HG02970 (cell line): ENCODE measurements around the gene IREB2.
"Not testable (repeated sequence)": the region's sequence is repeated elsewhere in the genome, so short reads cannot be mapped to it uniquely, and the experiment has no call there.

Experiments used
- ATAC-seq: cut with Tn5 transposase; IDR thresholded peaks from one replicate; pipeline ENCODE4 v1.9.1; 2021; ENCODE audit warnings: mild to moderate bottlenecking, moderate library complexity, moderate number of reproducible peaks; ENCODE audit not compliant: unreplicated experiment, low FRiP score

IREB2 gene

DNA sequence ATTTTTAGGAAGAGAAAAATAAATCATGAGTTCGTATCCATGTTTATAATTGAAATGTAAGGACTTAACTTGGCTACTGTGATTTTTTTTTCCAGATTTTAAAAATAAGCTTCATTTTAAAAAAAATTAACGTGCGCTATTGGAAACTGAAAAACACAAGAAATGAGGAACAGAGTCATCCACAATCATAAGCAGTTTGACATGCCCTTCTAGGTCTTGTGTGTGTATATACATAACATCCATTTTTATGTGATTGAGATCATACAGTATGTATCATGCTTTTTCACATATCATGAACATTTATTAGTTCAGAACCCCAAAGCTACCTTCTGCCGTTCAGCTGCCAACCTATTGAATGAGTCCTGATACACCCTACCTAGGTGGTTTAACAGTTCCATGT is 22.7 kb downstream of the IREB2 start:
- no peak for ATAC-seq

GRCh38 chr15:78461171-78461888 is 23.3 kb downstream of the IREB2 start:
- no peak for ATAC-seq

DNA sequence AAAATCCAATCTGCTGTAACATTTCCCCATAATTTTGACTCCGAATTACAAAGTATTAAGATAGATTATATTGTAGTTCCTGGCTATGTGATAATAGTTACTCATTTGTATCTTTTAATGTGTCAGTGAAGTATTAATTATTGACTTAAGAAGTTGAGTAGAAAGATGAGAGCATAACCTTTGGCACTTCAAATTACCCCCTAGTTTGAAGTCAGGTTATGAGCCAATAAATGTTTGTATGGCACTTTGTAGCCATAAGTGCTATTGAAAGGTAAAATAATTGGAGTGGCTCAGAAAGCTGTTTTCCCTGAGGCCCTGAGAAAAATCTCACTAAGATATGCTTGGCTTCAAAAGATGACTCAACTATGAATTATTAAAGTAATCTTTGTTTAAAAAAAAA is 31.0 kb downstream of the IREB2 start:
- ATAC-seq = no peak

DNA sequence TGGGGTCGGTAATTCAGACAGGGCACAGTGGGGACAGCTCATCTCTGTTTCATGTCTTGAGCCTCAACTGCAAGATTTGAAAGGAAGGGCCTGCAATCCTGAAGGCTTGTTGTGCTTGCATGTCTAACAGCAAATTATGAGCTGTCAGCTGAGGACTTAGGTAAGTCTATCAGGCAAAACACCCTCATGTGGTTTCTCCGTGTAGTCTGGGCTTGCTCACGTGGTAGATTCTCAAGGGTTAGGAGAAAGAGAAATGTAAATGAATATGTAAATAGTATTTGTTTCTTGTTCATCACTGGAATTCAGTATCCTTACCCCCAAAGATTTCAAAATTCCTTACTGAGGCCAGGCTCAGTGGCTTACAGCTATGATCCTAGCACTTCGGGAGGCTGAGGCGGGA is 39.3 kb downstream of the IREB2 start:
- ATAC-seq = no peak

DNA sequence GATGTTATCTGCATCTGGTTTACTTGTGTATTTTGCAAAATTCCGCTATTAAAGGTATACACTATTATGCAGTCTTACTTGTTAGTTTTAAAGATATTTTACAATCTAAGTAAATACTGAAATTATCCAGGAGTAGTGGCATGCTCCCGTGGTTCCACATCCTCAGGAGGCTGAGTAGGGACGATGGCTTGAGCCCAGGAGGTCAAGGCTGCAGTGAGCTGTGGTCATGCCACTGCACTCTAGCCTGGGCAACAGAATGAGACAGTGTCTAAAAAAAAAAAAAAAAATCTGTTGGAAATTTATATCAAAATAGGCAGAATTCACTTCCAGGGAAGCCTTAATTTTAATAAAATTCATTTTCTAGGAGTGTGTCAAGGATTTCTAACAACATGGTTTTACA is 41.6 kb downstream of the IREB2 start:
- ATAC-seq = no peak

DNA sequence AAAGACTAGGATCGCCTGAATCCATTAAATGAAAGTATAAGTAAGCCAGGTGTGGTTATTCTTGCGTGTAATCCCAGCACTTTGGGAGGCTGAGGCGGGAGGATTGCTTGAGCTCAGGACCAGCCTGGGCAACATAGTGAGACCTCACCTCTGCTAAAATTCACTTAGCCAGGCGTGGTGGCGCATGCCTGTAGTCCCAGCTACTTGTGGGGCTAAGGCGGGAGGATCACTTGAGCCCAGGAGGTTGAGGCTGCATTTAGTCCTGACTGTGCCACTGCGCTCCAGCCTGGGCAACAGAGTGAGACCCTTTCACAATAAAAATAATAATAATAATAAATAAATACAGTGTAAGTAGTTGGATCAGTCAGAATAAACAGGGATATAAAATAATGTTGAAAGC is 43.9 kb downstream of the IREB2 start:
- ATAC-seq = no peak

DNA sequence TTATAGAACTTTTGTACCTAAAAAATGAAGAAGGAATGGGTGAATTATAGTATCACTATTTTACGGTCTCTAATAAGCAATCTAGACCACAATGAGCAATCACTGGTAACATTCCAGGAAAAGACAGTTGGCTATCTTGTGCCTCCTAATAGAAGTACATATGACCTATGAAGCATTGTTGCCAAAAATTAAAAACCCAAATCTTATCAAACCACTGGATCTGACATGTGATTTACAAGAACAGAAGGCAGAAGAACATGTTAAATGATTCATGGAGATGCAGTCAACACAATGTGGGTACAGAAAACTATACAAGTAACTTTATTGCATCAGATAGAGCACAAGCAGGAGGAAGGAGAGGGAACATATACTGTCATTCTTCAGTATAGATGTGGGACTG is 54.9 kb downstream of the IREB2 start:
- no peak for ATAC-seq

GRCh38 chr15:78501857-78502256 is 63.8 kb downstream of the IREB2 start:
- no peak for ATAC-seq

- ATAC-seq = no peak
Measured at GRCh38 chr15:78502641-78503040, 64.6 kb downstream of the IREB2 start.

- ATAC-seq = peak; percentile 83
Measured at GRCh38 chr15:78506971-78507830, 69.2 kb downstream of the IREB2 start, which contains the start of gene HYKK. Gene HYKK, plus strand, starts transcription at chr15:78507577. Its CDS starts 5,512 bp downstream, at chr15:78513089.

DNA sequence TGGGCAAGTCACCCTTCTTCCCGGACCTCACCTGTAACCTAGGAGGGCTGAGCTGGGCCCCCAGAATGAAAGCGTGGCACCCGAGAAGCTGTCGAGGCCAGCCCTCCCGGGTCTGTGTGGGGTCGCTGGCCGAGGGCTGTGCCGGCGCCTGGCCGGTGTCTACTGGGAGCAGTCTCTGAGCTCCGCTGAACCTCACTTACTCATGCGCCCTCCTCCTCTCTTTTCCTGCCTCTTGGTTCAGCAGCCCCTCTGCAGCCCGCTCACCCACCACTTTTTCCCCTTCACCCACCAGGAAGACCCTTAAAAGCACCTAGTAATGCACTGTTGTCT is 69.8 kb downstream of the IREB2 start:
- peak; percentile 16 for ATAC-seq

DNA sequence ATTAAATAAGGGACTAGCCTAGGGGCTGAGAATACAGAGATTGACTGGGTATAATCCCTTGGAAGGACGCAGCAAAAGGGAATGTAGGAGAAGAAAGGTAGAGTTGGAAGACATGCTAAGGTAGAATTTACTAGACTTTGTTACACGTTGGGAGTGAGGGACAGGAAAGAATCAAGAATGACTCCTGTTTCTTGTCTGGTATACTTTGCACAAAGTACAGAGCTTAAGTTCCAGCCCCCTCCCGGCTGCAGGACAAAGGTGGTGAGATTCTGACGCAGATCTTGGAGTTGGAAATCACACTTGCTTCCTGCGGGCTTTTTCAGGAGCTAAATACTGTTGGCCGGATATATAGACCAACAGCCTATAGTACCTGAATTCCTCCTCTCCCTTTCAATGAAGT is 70.3 kb downstream of the IREB2 start:
- ATAC-seq = no peak

GRCh38 chr15:78509726-78510312 is 71.8 kb downstream of the IREB2 start:
- ATAC-seq = no peak

DNA sequence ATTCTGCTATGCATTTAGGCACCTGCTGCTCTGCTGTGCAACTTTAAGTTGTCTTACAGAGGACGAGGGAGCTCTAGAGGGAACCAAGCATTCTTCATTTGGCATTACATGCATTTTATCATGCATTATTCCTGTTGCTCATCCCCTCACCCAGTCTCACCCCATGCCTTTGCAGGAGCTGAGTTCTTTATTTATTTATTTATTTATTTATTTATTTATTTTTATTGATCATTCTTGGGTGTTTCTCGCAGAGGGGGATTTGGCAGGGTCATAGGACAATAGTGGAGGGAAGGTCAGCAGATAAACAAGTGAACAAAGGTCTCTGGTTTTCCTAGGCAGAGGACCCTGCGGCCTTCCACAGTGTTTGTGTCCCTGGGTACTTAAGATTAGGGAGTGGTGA is 82.0 kb downstream of the IREB2 start:
- not testable (repeated sequence) for ATAC-seq

DNA sequence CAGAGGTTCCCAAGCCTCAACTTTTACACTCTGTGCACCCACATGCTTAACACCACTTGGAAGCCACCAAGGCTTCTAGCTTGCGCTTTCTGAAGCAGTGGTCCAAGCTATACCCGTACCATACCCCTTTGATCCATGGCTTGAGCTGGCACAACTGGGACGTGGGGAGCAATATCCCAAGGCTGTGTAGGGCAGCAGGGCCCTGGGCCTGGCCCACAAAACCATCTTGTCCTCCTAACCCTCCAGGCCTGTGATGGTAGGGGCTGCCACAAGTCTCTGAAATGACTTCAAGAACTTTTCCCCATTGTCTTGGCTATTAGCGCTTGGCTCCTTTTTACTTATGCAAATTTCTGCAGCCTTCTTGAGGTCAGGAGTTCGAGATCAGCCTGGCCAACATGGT is 86.2 kb downstream of the IREB2 start:
- no peak for ATAC-seq

DNA sequence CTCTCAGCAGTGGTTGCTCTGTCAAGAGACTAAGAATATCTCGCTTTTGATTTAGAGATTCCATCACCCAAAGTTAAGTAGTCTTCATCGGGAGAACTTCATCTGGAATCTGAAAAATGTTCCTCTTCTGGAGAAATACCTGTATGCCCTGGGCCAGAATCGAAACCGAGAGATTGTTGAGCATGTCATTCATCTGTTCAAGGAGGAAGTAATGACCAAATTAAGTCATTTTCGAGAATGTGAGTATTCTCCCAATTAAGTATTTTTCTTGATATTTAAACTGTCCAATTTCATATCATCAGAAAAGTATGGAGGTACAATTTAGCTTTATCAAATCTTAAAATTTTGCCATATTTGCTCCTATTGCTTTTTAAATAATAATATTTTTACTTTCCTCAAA is 89.3 kb downstream of the IREB2 start:
- no peak for ATAC-seq

- ATAC-seq = no peak
Measured at GRCh38 chr15:78533331-78533730, 95.3 kb downstream of the IREB2 start.

DNA sequence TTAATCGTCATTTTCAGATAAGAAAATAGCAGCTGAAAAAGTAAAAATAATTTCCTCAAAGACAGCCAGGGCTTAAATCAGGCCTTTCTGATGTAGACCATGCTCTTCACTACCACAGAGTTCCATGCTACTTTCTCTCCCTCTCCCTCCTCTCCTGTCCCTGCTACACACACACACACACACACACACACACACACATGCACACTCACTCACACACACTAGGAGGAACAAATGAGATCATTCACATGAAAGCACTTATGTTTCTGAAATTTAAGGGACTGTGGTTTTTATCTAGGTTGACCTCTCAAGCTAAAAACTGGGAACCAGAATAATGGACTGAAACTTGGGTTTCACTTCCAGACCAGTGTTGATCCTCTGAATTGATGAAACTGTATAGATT is 98.1 kb downstream of the IREB2 start:
- no peak for ATAC-seq

GRCh38 chr15:78537266-78537905 is 99.4 kb downstream of the IREB2 start:
- no peak for ATAC-seq

DNA sequence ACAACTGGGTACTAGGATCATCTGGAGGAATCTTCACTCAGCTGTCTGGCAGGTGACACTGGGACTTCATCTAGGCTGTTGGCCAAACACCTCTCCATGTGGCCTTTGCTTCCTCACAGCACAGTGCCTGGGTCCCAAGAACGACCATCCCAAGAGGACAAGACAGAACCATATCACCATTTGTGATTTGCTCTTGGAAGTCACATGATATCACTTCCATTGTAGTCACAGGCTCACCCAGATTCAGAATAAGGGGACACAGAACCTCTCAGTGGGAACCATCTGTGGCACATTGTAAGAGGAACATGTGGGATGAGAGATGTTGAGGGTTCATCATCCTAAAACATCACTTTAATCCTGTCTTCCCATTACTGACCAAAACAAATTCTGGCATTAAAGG is 100.3 kb downstream of the IREB2 start:
- ATAC-seq = no peak
